CD4-positive, alpha-beta T cell (primary cell): Measurements from ENCODE around the gene GATD1. TPM values are rescaled to one million over a fixed set of nuclear protein-coding genes. Genes with fewer than 3 reads are reported as not detected.

Experiments
- ATAC-seq: fragments of 200-7000 bp; cut with Tn5 transposase; one replicate; pipeline ENCODE4 v1.10.0; 2022; ENCODE audit warnings: mild to moderate bottlenecking; ENCODE audit not compliant: poor library complexity
- CTCF ChIA-PET: fragments of 350-600 bp; sonication (Branson Sonifier 250); formaldehyde crosslinking; loops from one replicate; lab custom pipeline; 2021; ENCODE audit warnings: antibody characterized with exemption, inconsistent platforms; lab: Charles Lee
- POLR2A ChIA-PET: fragments of 350-600 bp; sonication (Branson Sonifier 250); formaldehyde crosslinking; loops from one replicate; lab custom pipeline; 2021; ENCODE audit warnings: antibody characterized with exemption, inconsistent platforms; lab: Charles Lee
- DNase-seq, 14 experiments: peaks; one replicate each; pipeline ENCODE4 v3.0.0-alpha.2; 2013 to 2020; ENCODE audit warnings: mixed read lengths in 2 of 14
- H3K27ac ChIP-seq, 2 donors: one replicate each; pipeline versions ENCODE4 v1.5.1 to v1.7.0; 2013; ENCODE audit warnings: low read length in 2 of 2, low read depth in 1 of 2, mild to moderate bottlenecking in 1 of 2
- H3K27me3 ChIP-seq, 2 experiments: 1 replicate in 1 of 2; 2 replicates in 1 of 2; pipeline versions ENCODE4 v1.6.1 to v1.7.0; 2013; ENCODE audit warnings: low read length in 2 of 2, control low read depth in 1 of 2, mild to moderate bottlenecking in 1 of 2, moderate library complexity in 1 of 2; ENCODE audit not compliant: insufficient read depth in 2 of 2, control insufficient read depth in 1 of 2
- H3K36me3 ChIP-seq: one replicate; pipeline ENCODE4 v1.6.1; 2013; ENCODE audit warnings: low read length, control low read depth; ENCODE audit not compliant: insufficient read depth
- H3K4me1 ChIP-seq: one replicate; pipeline ENCODE4 v1.6.1; 2013; ENCODE audit warnings: low read length, control low read depth; ENCODE audit not compliant: insufficient read depth
- H3K4me3 ChIP-seq: one replicate; pipeline ENCODE4 v1.5.1; 2013; ENCODE audit warnings: mild to moderate bottlenecking, low read length, moderate library complexity
- H3K9me3 ChIP-seq, 2 experiments: 1 replicate in 1 of 2; 2 replicates in 1 of 2; pipeline versions ENCODE4 v1.6.1 to v1.7.0; 2013; ENCODE audit warnings: low read length in 2 of 2, mild to moderate bottlenecking in 2 of 2, control low read depth in 1 of 2, moderate library complexity in 1 of 2; ENCODE audit not compliant: control insufficient read depth in 1 of 2, insufficient read depth in 1 of 2
- H3K27ac Mint-ChIP-seq: one replicate; pipeline ENCODE4 v1.8.0; 2020; ENCODE audit warnings: mixed read lengths
- H3K27me3 Mint-ChIP-seq: one replicate; pipeline ENCODE4 v1.8.0; 2021; ENCODE audit warnings: mixed read lengths
- H3K36me3 Mint-ChIP-seq: one replicate; pipeline ENCODE4 v1.8.0; 2021; ENCODE audit warnings: low read depth, mixed read lengths
- H3K4me1 Mint-ChIP-seq: one replicate; pipeline ENCODE4 v1.8.0; 2021; ENCODE audit warnings: low read depth, mixed read lengths
- H3K4me3 Mint-ChIP-seq: one replicate; pipeline ENCODE4 v1.8.0; 2020; ENCODE audit warnings: mild to moderate bottlenecking, mixed read lengths
- H3K9me3 Mint-ChIP-seq: one replicate; pipeline ENCODE4 v1.8.0; 2020; ENCODE audit warnings: mixed read lengths
- intact Hi-C, 2 experiments: fragments of 100-400 bp; cut with DNase I in 1 of 2; cut with micrococcal nuclease in 1 of 2; formaldehyde crosslinking; loops; one replicate each; pipeline versions ENCODE4 v1.15.1 to v1.9.0; 2023 to 2025; cut with DNase I, micrococcal nuclease
- total RNA-seq, 174 experiments: library from RNA in 2 of 174; stranded (reverse) in 2 of 174; gene quantifications; one replicate each; pipeline ENCODE4 v1.2.3 and lab custom pipeline; 2021 to 2026
- TF ChIP-seq, protein P1 (sequence below): fragments of 200-600 bp; IDR thresholded peaks from one replicate; pipeline ENCODE4 v1.8.0; 2022; ENCODE audit warnings: antibody characterized with exemption, mild to moderate bottlenecking

GATD1 gene
- total RNA-seq, 2 experiments from 2014 or later, result 14.7 to 16.1 TPM

DNA sequence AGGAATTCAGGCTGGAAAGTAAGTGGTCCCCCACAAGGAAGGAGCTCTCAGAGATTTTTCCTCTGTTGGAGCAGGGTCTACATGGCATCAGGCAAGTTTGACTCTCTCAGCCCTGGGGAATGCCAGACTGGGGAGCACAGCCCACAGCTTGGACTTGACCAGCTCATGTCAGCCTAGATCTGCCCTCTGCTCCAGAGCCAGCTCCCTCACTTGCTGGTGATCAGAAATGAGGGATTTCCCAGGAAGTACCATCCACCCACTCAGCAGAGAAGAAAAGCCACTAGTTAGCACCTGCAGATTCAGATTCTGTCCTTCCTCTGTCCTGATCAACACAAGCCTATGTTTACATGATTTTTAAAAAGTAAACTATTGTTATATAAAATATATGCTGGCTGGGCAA lies 17.1 kb downstream of the GATD1 start:
- TF ChIP-seq, protein P1, sequence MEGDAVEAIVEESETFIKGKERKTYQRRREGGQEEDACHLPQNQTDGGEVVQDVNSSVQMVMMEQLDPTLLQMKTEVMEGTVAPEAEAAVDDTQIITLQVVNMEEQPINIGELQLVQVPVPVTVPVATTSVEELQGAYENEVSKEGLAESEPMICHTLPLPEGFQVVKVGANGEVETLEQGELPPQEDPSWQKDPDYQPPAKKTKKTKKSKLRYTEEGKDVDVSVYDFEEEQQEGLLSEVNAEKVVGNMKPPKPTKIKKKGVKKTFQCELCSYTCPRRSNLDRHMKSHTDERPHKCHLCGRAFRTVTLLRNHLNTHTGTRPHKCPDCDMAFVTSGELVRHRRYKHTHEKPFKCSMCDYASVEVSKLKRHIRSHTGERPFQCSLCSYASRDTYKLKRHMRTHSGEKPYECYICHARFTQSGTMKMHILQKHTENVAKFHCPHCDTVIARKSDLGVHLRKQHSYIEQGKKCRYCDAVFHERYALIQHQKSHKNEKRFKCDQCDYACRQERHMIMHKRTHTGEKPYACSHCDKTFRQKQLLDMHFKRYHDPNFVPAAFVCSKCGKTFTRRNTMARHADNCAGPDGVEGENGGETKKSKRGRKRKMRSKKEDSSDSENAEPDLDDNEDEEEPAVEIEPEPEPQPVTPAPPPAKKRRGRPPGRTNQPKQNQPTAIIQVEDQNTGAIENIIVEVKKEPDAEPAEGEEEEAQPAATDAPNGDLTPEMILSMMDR, result no peak
- ChIA-PET CTCF (no interaction called here), POLR2A (interaction anchor here (1.9 kb wide), 1 partner anchor 34 kb away, joined by 4 read pairs; no protein-coding TSS in a partner anchor)
- H3K9me3 ChIP-seq, result no peaks in the 10 kb centered on the region
- H3K4me1 ChIP-seq, result peaks cover 2% of the 10 kb centered on the region
- H3K4me3 Mint-ChIP-seq, result no peak overlapping the region
- H3K27me3 ChIP-seq, result no peaks in the 10 kb centered on the region
- no peak for DNase-seq
- H3K36me3 ChIP-seq, result peaks cover 88% of the 10 kb centered on the region
- H3K36me3 Mint-ChIP-seq, result peaks cover 60% of the 10 kb centered on the region
- intact Hi-C loops, result no loop called here
- no peaks in the 10 kb centered on the region for H3K4me1 Mint-ChIP-seq
- ATAC-seq, result no peak
- no peak overlapping the region for H3K27ac ChIP-seq
- no peak overlapping the region for H3K4me3 ChIP-seq
- no peak overlapping the region for H3K27ac Mint-ChIP-seq
- no peaks in the 10 kb centered on the region for H3K27me3 Mint-ChIP-seq
- H3K9me3 Mint-ChIP-seq, result no peaks in the 10 kb centered on the region

DNA sequence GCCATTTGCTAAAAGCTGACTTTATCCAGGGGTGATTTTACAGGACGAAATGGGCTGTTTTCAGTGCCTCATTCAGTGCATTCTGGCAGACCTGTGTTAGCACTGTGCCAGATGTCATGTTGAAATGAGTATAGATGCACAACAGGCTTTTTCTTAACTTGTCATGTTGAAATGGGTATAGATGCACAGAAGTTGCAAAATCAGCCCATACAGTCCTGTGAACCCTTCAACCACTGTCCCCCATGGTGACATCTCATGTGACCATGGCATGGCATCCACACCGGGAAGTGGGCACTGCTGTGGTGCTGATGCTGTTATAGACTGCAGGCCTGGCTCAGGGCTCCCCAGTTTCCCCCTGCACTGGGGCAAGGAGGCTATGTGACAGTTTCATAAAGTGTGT lies 27.6 kb downstream of the GATD1 start:
- ATAC-seq (no peak), DNase-seq (no peak)
- no peaks in the 10 kb centered on the region for H3K27me3 ChIP-seq
- H3K4me1 Mint-ChIP-seq, result peaks cover 18% of the 10 kb centered on the region
- H3K36me3 Mint-ChIP-seq, result no peaks in the 10 kb centered on the region
- no peaks in the 10 kb centered on the region for H3K9me3 ChIP-seq
- no peaks in the 10 kb centered on the region for H3K9me3 Mint-ChIP-seq
- no peaks in the 10 kb centered on the region for H3K36me3 ChIP-seq
- TF ChIP-seq, protein P1, result no peak
- peaks cover 23% of the 10 kb centered on the region for H3K4me1 ChIP-seq
- POLR2A ChIA-PET, result no interaction called here
- CTCF ChIA-PET, result interaction anchor here (0.7 kb wide), 1 partner anchor 195 kb away, joined by 3 read pairs; no protein-coding TSS in a partner anchor
- no peaks in the 10 kb centered on the region for H3K27me3 Mint-ChIP-seq
- H3K4me3 ChIP-seq, result no peak overlapping the region
- H3K4me3 Mint-ChIP-seq, result peak overlapping the region; percentile 72
- no peak overlapping the region for H3K27ac Mint-ChIP-seq
- H3K27ac ChIP-seq, result no peak overlapping the region
- intact Hi-C loops, result loop anchor here (5.0 kb wide), 1 partner anchor 48 kb away; the partner anchor contains the start of gene SLC25A22 (in 2 of the 2)

DNA sequence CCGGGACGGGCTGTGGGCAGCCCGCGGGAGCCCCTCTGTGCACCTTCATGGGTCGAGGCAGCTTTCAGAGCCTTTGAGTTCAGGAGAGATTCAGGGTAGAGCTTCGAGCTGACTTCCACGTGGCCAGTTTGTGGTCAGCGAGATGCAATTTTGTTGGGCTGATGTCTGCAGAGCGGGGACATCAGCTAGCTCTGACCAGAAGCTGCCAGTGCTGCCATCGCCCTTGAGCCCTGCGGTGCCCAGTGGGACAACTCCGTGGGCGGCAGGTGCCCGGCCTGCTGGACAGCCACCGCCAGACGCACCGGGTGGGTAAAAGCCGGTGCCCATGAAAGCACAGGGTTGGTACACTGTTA lies 29.3 kb downstream of the GATD1 start:
- ChIA-PET POLR2A (interaction anchor here (0.8 to 3.4 kb wide), 11 partner anchors 11 to 331 kb away, joined by 3 to 14 read pairs (median 4); partner anchors contain the start of genes DEAF1, PHRF1, RPLP2 and TMEM80), CTCF (interaction anchor here (1.7 kb wide), 1 partner anchor 22 kb away, joined by 4 read pairs; no protein-coding TSS in a partner anchor)
- H3K27me3 Mint-ChIP-seq, result no peaks in the 10 kb centered on the region
- no peaks in the 10 kb centered on the region for H3K9me3 Mint-ChIP-seq
- ATAC-seq (peak; percentile 4), DNase-seq (peak in 1 of 14 experiments; percentile 36)
- no peaks in the 10 kb centered on the region for H3K36me3 Mint-ChIP-seq
- H3K4me3 ChIP-seq, result peak overlapping the region; percentile 63
- no peaks in the 10 kb centered on the region for H3K9me3 ChIP-seq
- H3K27ac Mint-ChIP-seq, result peak overlapping the region; percentile 78
- H3K27me3 ChIP-seq, result no peaks in the 10 kb centered on the region
- TF ChIP-seq, protein P1, result no peak
- H3K4me3 Mint-ChIP-seq, result peak overlapping the region; percentile 91
- intact Hi-C loops, result loop anchor here (5.0 kb wide), 1 partner anchor 49 kb away; the partner anchor contains the start of gene SLC25A22 (in 2 of the 2)
- H3K4me1 ChIP-seq, result peaks cover 23% of the 10 kb centered on the region
- peaks cover 18% of the 10 kb centered on the region for H3K4me1 Mint-ChIP-seq
- H3K36me3 ChIP-seq, result no peaks in the 10 kb centered on the region
- H3K27ac ChIP-seq, result no peak overlapping the region
